HG03108 (cell line): ENCODE measurements around the gene AUTS2.

Source experiments
- ATAC-seq: cut with Tn5 transposase; IDR thresholded peaks from one replicate; pipeline ENCODE4 v1.9.1; 2021; ENCODE audit warnings: moderate library complexity; ENCODE audit not compliant: unreplicated experiment

The AUTS2 gene

DNA sequence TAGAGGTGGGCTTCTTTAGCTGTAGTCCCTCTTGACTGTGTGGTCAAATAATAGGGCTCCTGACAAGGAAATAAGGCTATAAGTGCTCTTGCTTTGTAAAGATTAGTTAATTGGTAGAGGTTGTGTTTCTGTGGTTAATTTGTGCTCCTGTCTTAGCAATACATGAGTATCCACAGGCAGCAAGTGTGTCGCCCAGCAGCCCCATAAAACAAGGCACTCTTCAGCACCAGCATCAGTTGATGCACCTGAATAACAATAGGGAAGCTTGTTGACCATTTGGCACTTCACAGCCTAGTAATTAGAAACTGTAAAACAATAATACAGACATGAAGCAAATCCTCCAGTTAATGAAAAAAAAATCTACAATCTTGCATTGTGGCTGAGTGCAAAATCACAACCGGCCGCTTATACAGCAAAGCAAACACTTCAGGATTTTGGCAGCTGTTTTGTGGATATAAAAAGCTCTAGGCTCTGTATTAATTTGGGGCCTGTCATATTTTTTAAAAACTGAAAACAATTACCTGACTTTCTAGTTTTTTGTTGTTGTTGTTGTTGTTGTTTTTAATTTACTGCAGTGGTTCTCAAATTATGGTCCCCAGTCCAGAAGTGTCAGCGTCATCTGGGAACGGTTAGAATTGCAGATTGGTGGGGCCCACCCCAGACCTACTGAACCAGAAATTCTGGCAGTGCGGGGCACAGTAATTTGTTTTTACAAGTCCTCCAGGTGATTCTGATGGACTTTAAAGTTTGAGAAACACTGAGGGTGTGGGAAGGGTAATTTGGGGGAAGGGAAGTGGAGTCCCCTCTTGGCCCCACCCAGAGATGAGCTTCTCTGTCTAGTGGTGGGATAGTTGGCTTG is 56.8 kb downstream of the AUTS2 start:
- no peak for ATAC-seq

DNA sequence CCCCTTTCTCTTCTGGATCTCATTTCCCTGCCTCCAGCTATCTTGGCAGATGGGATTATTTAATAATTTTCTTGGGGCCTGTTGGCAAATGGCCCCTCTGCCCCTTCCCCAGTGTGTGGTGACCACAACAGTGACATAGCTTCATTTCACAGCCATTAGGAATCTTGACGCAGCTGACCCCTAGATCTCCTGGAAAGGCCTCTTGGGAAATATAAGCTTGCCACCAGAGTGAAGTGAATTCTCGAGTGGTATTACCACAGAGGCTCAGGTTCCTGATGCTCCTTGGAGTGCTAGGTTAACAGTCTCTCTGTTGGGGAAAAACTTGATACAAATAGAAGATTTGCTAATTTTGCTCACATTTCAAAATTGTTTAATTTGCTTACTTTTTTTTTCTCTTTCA is 57.8 kb downstream of the AUTS2 start:
- ATAC-seq, result no peak

DNA sequence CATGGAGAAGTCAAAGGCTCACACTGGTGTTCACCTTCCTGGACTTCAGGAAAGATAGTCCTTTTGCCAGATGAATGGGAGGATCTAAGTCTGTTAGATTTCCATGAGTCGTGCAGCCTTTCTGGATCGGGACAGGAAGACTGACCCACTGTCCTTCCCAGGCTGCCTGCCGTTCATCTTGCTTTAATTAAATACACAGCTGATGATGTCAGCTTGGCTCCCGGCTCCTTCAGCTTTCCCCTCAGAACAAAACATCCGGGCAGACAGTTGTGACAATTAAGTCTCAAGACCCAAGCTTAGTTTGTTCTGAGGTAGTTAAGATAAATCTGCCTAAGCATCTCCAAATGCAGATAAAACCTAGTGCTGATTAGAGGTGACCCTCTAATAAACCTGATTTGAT is 58.6 kb downstream of the AUTS2 start:
- no peak for ATAC-seq

DNA sequence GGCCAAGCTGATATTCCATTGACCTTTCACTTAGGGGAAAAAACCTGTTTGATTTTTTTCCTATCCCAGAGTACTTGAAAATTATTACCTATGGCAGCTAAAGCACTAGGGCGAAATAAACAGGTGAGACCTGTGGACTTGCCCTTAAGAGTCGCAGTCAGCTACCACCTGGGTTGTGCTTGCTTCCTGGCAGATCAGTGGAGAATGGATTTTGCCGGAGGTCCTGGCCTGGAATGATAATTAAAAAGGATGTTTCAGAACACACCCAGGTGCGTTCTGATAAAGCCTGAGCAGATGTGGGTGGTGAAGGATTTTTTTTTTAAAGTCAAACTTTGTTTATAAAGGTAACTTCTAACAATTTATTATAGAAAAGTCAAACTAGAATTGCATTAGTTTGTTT is 59.1 kb downstream of the AUTS2 start:
- ATAC-seq, result no peak

DNA sequence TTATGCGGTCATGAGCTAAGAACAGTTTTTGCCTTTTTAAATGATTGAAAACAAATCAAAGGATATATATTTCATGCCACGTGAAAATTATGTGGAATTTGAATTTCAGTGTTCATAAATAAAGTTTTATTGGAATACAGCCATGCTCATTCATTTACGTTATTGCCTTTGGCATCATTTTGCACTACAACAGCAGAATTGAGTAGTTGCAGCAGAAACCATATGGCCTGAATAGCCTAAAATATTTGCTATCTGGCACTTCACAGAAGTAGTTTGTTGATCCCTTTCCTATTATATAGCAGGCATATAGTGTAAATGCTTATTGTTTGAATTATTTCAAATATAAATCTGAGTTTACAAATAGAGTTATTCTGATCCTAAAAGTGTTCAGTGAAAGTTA is 59.7 kb downstream of the AUTS2 start:
- ATAC-seq, result no peak

DNA sequence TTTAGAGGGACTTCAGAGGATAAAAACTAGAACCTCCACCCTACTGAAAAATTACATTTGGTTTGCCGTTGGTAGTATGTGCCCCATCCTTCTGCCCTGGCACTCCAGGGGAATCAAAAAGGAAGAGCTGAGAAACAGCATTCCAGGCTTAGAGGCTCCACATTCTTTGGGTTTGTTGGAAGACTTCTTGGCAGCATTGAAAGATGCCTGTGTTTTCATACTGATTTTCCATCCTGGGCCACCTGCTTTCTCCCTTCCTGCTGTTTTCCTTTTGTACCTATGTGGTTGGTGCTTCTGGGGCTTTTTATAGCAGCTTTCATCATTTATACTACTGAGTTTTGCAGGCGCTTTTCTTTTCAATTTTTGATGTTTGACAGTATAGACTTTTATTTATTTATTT is 61.7 kb downstream of the AUTS2 start:
- ATAC-seq, result no peak

DNA sequence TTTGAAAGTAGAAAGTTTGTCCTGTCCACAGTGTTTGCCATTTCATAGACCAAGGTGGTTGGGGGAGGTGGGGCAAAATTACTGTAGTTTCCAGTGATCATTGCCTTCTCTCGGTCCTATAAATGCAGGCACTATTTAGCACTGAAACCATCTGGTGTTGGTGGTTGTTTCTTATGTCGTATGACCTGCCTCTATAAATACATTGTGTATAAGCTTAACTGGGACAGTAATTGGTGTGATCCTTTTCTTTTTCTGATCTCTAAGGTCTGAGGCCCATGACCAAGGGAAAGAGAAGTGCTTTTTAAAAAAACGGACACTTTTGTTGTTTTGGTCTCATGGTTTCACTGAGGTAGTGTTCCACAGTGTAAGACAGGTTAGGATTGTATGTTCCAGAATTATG is 63.1 kb downstream of the AUTS2 start:
- no peak for ATAC-seq

DNA sequence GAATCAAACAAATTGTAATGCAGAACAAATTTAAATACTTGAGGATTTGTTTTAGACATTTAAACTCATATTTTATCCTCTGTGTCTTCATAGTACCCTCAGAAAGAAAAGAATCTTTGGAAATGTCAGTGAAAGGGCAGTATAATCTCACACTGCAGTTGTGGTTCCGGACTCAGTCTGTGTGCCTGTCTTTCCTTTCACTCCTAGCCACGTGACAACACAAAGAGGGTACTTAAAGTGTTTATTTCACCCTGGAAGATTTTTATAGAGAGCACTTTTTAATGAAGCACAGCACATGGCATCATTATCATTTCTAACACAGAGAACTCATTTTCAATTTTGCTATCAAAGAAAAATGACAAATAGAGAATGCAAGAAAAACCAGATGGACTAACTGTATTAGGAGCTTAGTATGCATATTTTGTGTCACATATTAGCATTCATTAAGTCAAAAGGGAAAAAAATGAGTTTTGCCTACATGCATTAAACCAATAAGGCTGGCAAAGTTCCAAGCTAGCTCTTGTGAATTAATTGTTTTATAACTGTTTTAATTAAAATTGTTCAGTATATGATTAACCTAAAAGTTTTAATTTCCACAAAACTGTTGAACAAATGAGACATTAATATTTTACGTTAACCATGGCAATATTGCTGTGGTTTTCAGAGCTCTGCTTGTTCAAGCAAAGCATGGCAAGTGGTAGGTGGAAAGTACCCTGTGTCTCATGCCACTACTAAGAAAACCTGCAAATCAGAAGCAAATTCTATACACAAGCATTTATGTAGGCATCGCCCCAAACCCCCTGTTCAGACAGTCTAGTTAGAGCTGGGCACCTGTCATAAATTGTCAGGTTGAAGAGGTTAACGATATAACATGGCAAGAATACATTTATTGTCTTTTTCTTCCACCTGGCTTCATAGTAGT is 65.9 kb downstream of the AUTS2 start:
- peak; percentile 82 for ATAC-seq

DNA sequence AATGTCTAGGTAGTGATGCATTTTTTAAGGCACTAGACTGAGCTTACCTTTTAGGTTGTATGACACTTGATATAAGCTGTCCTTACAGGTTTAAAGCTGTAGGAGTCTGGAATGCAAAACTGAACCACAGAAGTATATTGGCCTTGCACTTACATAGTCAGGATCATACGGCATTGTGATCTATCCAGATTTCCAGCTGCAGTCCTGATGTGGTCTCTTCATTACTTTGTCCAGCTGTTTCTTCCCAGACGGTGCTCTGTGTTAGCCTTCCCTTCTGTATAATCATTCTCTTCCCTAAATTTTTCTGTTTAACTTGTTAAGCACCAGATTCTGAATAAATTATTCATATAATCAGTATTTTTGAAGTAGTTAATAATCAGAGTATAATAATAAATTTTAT is 67.1 kb downstream of the AUTS2 start:
- ATAC-seq, result no peak

DNA sequence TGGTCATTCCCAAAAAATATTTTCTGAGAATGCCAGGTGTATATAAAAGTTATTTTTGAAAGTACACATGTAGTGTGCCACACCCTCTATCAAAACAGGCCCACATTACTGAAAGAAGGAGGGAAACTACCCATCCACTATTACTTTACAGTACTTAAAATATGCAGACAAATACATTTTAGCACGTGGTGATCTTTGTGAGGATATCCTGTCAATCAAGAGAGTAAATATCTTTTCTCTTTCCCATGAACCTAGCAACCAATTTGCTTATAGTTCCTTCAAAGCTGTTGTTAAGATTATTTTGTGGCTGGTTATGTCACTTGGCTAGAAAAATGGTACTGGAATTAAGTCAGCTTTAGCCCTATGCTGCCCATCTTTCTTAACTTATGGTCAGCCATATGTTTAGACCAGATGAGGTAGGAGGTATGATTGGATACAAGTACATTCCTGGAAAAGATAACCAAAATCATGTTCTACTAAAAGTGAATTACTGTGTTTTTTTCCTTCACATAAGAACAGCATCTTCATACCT is 70.1 kb downstream of the AUTS2 start:
- ATAC-seq, result no peak

DNA sequence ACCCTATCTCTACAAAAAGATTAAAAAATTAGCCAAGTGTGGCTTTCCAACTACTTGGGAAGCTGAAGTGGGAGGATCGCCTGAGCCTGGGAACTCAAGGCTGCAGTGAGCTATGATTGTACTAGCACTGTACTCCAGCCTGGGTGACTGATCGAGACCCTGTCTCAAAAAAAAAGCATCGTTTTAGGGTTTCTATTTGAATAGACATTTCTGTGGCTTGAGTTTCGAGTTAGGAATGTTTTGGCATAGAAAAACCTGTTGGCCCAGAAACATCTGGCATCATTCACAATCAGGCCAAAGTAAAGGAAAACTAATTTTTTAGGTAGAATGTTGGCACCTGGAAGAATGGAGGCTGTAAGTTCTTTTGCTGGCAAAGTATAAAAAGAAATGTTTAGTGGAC is 72.4 kb downstream of the AUTS2 start:
- ATAC-seq, result no peak

DNA sequence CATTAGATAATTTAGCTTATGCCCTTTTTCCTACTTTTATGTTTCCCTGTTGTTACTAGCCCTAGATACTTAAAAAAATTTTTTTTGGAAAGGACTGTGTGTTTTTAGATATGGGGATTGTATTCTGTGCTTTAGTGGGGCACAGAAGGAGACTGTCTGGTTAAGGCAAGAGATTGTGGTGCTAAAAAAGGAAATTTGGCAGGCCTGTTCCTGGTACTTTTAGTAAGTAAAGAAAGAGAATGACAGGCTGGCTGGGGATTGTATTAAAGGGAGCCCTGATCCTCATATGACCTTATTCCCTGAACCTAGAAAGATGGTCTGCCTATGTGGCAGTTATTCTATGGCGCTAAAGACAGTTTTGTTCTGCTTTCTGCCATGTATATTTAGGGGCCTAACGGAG is 74.8 kb downstream of the AUTS2 start:
- no peak for ATAC-seq

DNA sequence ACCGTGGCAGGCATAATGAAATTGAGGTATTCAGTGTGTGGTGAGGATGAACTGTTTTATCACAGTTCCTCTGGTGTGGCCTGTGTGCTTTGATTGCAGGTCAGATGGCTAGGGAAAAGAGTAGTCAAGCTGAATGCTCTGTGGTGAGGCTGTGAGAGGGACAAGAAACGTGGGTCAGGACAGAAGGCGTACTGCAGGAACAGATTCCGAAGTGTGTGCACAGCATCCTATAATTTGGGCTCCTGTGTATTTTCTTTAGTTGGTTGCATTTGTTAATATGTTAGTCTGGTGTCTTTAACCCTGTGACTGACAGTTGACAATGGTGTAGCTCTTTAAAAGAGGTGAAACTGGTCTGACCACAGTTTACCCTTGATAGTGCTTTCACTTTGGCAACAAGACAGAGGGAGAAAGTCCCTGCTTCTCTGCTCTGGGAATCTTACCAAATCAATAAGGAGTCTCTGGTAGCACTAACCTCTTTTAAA is 76.5 kb downstream of the AUTS2 start:
- ATAC-seq, result peak; percentile 82

DNA sequence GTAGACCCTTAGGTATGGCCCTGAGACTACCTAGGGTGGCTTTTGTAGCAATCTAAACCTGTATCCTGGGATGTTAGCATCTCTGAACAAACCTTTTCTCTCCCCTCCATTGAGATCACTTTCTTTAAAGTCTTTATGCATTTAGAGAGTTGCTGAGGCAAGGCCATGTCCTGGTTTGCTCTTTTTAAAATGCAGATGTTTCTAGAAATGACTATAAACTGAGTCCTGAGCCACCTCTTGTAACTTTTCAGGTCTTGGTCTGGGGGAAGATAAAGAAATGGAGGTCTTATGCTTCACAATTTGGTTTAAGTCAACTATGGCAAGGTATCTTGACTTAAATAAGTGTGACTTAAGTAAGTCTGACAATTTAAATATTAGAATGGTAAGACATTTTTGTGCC is 78.0 kb downstream of the AUTS2 start:
- peak; percentile 30 for ATAC-seq

DNA sequence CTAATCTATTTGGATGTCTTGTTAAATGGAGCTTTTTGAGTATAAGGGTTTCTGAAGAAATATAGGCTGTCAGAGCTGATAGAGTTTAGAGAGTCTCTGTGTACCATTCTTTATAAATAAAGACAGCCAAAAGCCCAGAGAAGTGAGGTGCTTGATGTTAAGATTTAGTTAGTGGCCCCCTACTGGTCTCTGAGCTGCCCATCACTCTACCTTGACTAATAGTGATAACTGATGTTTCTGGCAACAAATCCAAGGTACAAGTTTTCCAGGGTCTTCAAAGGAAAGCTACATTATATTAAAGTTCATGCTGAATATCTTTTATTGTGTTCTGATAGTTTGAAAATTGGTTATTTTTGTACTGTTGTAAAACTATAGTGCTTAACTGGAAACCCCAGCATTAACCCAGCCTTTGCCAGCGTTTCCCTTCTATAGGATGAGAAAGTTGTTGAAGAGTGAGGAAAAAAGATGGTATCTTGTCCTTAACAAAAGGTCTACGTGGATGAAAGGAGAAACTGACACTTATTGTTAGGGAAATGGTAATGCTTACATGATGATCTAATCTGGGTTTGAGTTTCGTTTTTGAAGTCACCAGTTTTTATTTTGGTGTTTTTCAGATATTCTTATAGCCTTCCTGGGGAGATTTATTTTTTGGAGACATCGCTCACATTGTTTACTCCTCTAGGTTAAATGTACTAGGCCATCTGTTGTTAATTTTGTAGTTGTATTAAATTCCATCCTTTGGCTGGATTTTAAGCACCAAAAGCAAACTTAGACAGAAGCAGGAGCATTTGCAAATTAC is 79.0 kb downstream of the AUTS2 start:
- no peak for ATAC-seq

DNA sequence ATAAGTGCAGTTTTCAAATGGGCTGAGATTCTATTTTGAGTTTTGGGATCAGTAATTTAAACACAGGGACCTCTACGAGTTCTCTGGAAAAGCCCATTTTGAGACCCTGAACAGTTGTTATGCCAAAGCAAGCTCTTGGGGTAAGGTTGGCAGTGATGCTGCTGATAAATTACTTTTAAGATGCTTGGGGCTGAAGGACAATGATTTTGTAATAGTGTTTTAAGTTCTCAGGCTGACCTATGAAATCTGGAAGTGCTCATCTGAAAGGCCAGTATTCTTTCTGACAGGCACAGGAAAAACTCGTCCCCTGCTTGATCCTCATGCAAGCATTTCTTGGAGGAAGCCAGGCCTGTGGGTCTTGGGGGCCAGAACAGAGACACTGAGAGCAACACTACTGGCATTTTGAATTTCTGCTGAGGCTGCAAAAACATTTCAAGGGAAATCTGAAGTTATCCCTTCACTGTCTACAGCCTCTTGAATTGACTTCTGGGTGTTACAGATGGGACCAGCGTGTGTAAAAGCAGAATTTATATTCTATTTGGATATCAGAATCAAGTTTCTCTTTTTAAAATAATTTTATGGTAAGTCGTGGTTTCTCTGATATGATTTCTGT is 79.7 kb downstream of the AUTS2 start:
- ATAC-seq, result no peak

DNA sequence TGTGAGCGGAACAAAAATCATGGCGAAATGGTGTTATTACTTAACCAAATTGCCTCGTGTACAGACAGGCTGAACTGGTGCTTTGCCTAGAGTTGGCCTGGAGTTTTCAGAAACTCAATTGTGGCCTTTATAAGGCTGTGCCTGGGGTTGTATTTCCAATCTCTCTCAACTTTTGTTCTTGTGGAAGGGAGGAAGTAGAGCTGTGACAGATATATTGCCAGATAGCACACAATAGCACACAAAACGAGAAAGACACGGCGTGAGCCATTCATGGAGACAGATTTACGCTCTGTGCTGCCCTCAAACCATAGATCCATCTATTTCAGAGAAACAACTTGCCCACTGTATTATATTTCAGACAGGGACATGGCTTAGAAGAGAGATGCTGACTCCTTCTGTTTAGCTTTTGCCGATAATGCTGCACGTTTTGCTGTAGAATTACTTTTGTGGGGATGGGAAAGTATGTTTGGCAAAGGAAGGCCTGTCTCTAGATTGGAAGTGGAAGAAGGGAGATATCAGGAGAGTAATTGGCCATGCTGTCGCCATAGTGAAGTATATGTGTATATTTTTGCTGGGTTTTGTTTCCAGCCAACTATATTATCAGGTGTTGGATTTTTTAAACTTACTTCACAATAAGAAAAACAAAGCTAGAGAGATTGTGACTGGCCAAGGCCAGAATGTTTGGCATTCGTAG is 80.4 kb downstream of the AUTS2 start:
- no peak for ATAC-seq

DNA sequence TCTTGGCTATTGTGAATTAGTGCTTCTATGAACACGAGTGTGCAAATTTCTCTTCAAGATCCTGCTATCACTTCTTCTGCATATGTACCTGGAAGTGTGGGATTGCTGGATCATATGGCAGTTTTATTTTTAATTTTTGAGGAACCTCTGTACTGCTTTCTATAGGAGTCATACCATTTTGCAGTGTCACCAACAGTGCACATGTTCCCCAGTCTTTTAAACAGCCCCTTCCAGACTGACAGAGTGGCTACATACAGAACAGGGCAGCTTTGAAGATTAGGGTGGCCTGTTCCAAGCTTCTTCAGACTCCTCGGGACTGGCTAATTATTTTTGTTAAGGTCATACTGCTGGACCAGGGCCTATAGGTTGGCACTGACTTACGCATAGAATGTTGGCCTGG is 82.9 kb downstream of the AUTS2 start:
- no peak for ATAC-seq

DNA sequence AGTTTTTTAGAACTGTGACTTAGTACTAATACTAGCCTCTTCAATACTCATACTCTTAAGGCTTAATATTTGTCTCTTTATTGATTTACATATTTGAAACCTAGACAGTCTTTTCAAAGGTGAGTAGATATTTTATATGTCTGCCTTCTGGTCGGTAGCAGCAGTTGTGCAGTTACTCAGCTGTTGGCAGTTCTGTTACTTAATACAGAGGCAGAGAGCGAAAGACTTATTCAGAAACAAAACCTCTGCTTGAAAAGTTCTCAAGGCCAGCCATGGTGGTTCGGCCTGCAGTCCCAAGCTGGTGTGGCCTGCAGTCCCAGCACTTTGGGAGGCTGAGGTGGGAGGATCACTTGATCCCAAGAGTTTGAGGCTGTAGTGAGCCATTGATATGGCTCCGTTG is 84.2 kb downstream of the AUTS2 start:
- ATAC-seq, result no peak

DNA sequence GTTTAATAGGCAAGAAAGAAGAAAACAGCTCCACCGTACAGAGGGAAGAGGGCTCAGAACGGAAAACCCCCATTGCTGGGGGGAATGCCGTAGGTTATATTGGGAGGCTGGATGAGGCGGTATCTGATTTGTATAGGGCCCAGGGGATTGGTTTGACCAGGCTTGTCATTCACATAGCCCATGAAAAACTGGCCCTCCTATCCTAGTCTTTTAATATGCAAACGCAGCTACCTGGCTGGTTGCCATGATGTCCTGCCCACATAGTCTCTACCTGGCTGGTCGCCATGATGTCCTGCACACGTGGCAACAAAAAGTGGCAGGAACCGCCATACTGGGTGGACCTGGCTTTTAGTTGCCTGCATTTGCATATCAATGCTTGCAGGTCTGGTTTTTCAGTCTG is 84.7 kb downstream of the AUTS2 start:
- ATAC-seq, result no peak
